OCI-LY1 (cell line): ENCODE data around the gene RHBG.
"Not testable (repeated sequence)": the region's sequence is repeated elsewhere in the genome, so short reads cannot be mapped to it uniquely, and the experiment has no call there.

Source experiments
- H2AFZ ChIP-seq: fragments of 200-600 bp; sonication (generic), shearing (Covaris generic); 2 replicates; pipeline ENCODE4 v1.6.0; 2014; ENCODE audit warnings: antibody characterized with exemption, mild to moderate bottlenecking, low read length
- H3F3A ChIP-seq: fragments of 200-600 bp; sonication (generic), shearing (Covaris generic); 2 replicates; pipeline ENCODE4 v1.6.0; 2014; ENCODE audit warnings: mild to moderate bottlenecking, antibody characterized with exemption, low read length, moderate library complexity; ENCODE audit not compliant: insufficient read depth
- H3K27ac ChIP-seq: fragments of 200-600 bp; sonication (generic); 2 replicates; pipeline ENCODE4 v1.5.1; 2014; ENCODE audit warnings: low read length, mixed run types, mild to moderate bottlenecking, low read depth; ENCODE audit not compliant: poor library complexity, severe bottlenecking
- H3K27me3 ChIP-seq: fragments of 200-600 bp; sonication (generic); 2 replicates; pipeline ENCODE4 v1.6.0; 2014; ENCODE audit warnings: antibody characterized with exemption, mild to moderate bottlenecking, low read length, moderate library complexity; ENCODE audit not compliant: insufficient read depth
- H3K36me3 ChIP-seq: fragments of 200-600 bp; sonication (generic); 2 replicates; pipeline ENCODE4 v1.6.1; 2014; ENCODE audit warnings: mild to moderate bottlenecking, antibody characterized with exemption, low read length, moderate library complexity, mixed read lengths; ENCODE audit not compliant: insufficient read depth
- H3K4me1 ChIP-seq: fragments of 200-600 bp; sonication (generic); 2 replicates; pipeline ENCODE4 v1.5.1; 2014; ENCODE audit warnings: mild to moderate bottlenecking, low read length, moderate library complexity; ENCODE audit not compliant: insufficient read depth, severe bottlenecking
- H3K4me2 ChIP-seq: fragments of 200-600 bp; sonication (generic), shearing (Covaris generic); 2 replicates; pipeline ENCODE4 v1.6.1; 2014; ENCODE audit warnings: low read length
- H3K4me3 ChIP-seq: fragments of 200-600 bp; sonication (generic); 2 replicates; pipeline ENCODE4 v1.5.1; 2014; ENCODE audit warnings: low read length, low read depth, mild to moderate bottlenecking, mixed read lengths; ENCODE audit not compliant: poor library complexity, severe bottlenecking
- H3K79me2 ChIP-seq: fragments of 200-600 bp; shearing (Covaris generic); 2 replicates; pipeline ENCODE4 v1.6.1; 2016; ENCODE audit warnings: mixed run types, low read length, mixed read lengths; ENCODE audit not compliant: insufficient read depth
- H3K9ac ChIP-seq: fragments of 200-600 bp; sonication (generic), shearing (Covaris generic); 2 replicates; pipeline ENCODE4 v1.6.1; 2014; ENCODE audit warnings: mild to moderate bottlenecking, low read length, mixed read lengths
- H3K9me2 ChIP-seq: fragments of 200-600 bp; sonication (generic), shearing (Covaris generic); 2 replicates; pipeline ENCODE4 v1.6.1; 2014; ENCODE audit warnings: low read depth, mild to moderate bottlenecking, low read length, mixed read lengths
- H3K9me3 ChIP-seq: fragments of 200-600 bp; shearing (Covaris generic); 2 replicates; pipeline ENCODE4 v1.6.1; 2014; ENCODE audit warnings: low read length, mixed read lengths
- H4K20me1 ChIP-seq: fragments of 200-600 bp; sonication (generic), shearing (Covaris generic); 2 replicates; pipeline ENCODE4 v1.6.0; 2016; ENCODE audit warnings: mild to moderate bottlenecking, low read length; ENCODE audit not compliant: insufficient read depth
- EZH2 ChIP-seq: fragments of 200-600 bp; sonication (generic), shearing (Covaris generic); IDR thresholded peaks from 2 replicates; pipeline ENCODE4 v1.8.0; 2017; ENCODE audit warnings: borderline replicate concordance, mixed run types, mild to moderate bottlenecking, antibody characterized with exemption, low read length, moderate library complexity, mixed read lengths
- TF ChIP-seq, protein P1 (sequence below): fragments of 200-600 bp; sonication (generic), shearing (Covaris generic); IDR thresholded peaks from 2 replicates; pipeline ENCODE4 v1.5.1; 2017; ENCODE audit warnings: mild to moderate bottlenecking, antibody characterized with exemption, low read length, moderate library complexity, mixed read lengths

Gene RHBG

DNA sequence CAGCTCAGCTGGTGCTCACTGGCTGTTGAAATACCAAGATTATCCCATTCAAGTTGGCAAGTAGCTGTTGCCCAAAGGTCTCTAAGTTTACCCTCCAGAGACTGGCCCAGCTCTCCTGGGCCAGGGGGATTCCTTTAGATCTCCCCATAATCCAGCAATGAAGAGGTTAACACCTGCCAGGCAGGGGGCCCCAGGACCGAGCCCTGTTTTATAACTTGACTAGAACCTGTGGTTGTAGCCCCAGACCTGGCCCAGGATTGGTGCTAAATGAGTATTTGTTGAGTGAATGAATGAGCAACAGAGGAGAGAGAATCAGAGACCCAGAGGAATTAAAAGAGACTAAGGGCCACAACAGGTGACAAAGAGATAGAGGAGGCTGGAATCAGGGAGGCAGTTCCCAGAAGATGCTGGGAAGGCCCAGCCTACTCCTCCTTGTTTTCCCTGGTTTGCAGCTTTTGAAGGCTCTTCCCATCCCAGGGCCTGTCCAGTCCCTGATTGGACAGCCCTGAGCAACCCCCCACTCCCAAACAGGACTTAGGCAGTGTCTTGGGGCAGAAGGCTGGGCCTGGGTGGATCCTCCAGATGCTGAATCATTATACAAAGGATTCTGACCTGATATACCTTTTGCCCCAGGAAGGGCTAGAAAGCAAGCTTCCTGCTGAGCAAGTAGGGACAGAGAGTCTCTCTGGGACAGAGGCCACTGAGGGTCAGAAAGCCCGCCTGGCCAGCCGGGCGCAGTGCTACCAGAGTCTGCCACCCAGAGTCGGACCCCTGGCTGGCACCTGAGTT lies 2.4 kb upstream of the RHBG start:
- Histone ChIP-seq H3K4me2 (no peak overlapping the region), H3K4me1 (peaks cover 6% of the 10 kb centered on the region), H3K79me2 (no peaks in the 10 kb centered on the region), H3F3A (no peaks in the 10 kb centered on the region), H4K20me1 (no peaks in the 10 kb centered on the region), H3K27me3 (no peaks in the 10 kb centered on the region; the same call in none of the 2 replicates), H3K9ac (no peak overlapping the region), H2AFZ (no peak overlapping the region), H3K9me2 (no peaks in the 10 kb centered on the region), H3K4me3 (no peak overlapping the region), H3K27ac (no peak overlapping the region), H3K9me3 (no peaks in the 10 kb centered on the region), H3K36me3 (no peaks in the 10 kb centered on the region)
- TF ChIP-seq EZH2 = no peak
- TF ChIP-seq, protein P1, sequence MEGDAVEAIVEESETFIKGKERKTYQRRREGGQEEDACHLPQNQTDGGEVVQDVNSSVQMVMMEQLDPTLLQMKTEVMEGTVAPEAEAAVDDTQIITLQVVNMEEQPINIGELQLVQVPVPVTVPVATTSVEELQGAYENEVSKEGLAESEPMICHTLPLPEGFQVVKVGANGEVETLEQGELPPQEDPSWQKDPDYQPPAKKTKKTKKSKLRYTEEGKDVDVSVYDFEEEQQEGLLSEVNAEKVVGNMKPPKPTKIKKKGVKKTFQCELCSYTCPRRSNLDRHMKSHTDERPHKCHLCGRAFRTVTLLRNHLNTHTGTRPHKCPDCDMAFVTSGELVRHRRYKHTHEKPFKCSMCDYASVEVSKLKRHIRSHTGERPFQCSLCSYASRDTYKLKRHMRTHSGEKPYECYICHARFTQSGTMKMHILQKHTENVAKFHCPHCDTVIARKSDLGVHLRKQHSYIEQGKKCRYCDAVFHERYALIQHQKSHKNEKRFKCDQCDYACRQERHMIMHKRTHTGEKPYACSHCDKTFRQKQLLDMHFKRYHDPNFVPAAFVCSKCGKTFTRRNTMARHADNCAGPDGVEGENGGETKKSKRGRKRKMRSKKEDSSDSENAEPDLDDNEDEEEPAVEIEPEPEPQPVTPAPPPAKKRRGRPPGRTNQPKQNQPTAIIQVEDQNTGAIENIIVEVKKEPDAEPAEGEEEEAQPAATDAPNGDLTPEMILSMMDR = no peak

DNA sequence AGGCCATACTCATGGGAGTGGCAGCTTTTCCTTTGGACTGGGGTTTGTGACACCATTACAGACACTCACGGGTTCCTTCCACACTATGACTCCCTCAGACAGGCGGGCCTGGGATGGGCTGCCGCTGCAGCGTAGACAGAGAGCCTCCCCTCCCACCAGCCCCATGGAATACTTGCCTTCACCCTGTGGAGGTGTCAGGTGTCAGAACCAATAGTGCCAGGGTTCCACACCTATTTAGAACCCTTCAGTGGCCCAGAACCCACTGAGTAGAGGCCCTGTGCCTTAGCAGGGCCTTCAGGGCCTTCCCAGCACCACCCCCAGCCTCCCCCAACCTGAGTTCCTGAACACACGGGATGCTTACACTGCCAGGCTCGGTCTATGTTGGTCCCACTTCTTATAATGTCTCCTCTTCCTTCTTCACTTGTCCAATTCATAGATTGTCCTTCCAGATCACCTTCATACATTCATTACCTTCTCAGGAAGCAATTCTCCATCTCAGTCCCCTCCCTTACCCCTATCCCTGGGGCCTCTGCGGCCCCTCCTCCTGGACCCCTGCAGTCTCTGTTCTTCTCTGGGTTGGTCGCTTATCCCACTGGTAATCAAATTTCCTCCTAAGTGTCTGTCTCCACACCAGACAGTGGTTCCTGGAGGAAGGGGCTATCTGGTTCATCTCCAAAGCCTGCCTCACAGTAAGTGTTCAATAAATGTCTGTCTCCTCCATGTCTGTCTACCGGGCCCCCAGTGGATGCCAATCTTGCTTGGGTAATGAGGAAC lies 1.4 kb upstream of the RHBG start:
- no peak for TF ChIP-seq EZH2
- TF ChIP-seq, protein P1 = no peak
- no peaks in the 10 kb centered on the region for H3K79me2 ChIP-seq
- H3K4me1 ChIP-seq = peaks cover 6% of the 10 kb centered on the region
- H3K9me2 ChIP-seq = no peaks in the 10 kb centered on the region
- H2AFZ ChIP-seq = no peak overlapping the region
- no peak overlapping the region for H3K9ac ChIP-seq
- H3K4me2 ChIP-seq = no peak overlapping the region
- no peaks in the 10 kb centered on the region for H3F3A ChIP-seq
- H3K36me3 ChIP-seq = no peaks in the 10 kb centered on the region
- H3K27ac ChIP-seq = no peak overlapping the region
- no peaks in the 10 kb centered on the region for H4K20me1 ChIP-seq
- H3K4me3 ChIP-seq = no peak overlapping the region
- no peaks in the 10 kb centered on the region for H3K9me3 ChIP-seq
- no peaks in the 10 kb centered on the region; the same call in none of the 2 replicates for H3K27me3 ChIP-seq

DNA sequence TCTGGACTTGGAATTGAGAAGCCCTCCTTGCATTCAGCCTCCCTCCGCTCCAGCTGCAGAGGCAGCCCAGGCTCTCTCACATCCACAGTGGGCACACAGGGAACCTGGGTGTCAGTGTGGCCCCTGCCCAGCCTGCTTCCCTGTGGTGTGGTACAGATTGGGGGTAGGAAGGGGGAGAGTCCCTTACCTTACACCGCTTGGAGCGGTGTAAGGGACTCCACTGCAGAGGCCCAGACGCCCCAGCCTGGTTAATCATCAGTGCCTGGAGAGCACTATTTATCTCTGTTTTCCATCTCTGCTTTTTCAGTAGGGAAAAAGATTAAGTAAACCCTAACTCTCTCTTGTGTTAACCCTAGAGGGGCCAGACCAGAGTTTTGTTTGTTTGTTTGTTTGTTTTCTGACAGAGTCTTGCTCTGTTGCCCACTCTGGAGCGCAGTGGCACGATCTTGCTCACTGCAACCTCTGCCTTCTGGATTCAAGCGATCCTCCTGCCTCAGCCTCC lies 803 bp upstream of the RHBG start:
- Histone ChIP-seq H2AFZ (no peak overlapping the region), H3K9me2 (no peaks in the 10 kb centered on the region), H3F3A (no peaks in the 10 kb centered on the region), H3K36me3 (no peaks in the 10 kb centered on the region), H3K79me2 (no peaks in the 10 kb centered on the region), H3K4me3 (no peak overlapping the region), H3K9me3 (no peaks in the 10 kb centered on the region), H3K4me1 (peaks cover 6% of the 10 kb centered on the region), H3K27me3 (no peaks in the 10 kb centered on the region; the same call in none of the 2 replicates), H3K27ac (no peak overlapping the region), H3K9ac (no peak overlapping the region), H4K20me1 (no peaks in the 10 kb centered on the region), H3K4me2 (no peak overlapping the region)
- no peak for TF ChIP-seq EZH2
- TF ChIP-seq, protein P1 = no peak

DNA sequence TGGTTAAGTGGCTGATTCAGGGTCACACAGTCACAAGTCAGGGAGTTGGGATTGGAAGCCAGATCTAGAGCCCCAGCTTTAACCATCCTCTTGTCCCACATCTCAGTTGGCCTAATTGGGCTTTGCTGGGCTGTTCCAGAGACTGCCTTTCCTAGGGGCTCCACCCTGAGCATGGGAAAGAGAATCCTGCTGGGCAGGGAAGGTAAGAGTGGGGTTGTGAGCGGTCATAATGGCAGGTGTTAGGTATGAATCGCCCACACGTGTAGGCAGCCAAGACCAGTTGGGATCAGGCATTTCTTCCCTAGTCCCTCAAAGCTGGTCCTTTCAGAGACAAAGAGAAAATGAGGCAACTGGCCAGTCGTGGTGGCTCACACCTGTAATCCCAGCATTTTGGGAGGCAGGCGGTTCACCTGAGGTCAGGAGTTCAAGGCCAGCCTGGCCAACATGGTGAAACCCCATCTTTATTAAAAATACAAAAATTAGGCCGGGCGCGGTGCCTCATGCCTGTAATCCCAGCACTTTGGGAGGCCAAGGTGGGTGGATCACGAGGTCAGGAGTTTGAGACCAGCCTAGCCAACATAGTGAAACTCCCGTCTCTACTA lies 775 bp downstream of the RHBG start:
- H4K20me1 ChIP-seq, H3K9me2 ChIP-seq, H2AFZ ChIP-seq, H3K9me3 ChIP-seq, H3K36me3 ChIP-seq, H3K27ac ChIP-seq, H3K4me3 ChIP-seq, H3K27me3 ChIP-seq, H3K9ac ChIP-seq, H3K79me2 ChIP-seq, H3K4me2 ChIP-seq, H3F3A ChIP-seq, H3K4me1 ChIP-seq: not testable (repeated sequence)
